HL-60 (cell line): ENCODE results near the gene FGFBP1.

Experiments used
- DNase-seq, 2 experiments: peaks; one replicate each; pipeline ENCODE4 v3.0.0-alpha.2; 2010 to 2020; ENCODE audit warnings: low read depth in 1 of 2, low spot score in 1 of 2
- H3K27ac ChIP-seq: fragments of 250-450 bp; sonication (Bioruptor Pico); replicated peaks from 2 replicates; pipeline ENCODE4 v1.5.1; 2020; ENCODE audit warnings: mild to moderate bottlenecking, moderate library complexity
- H3K27me3 ChIP-seq: fragments of 250-450 bp; sonication (Bioruptor Pico); 2 replicates; pipeline ENCODE4 v1.5.1; 2021; ENCODE audit warnings: mild to moderate bottlenecking, moderate library complexity; ENCODE audit not compliant: insufficient read depth, poor library complexity, severe bottlenecking
- H3K4me3 ChIP-seq: replicated peaks from 2 replicates; pipeline ENCODE4 v1.5.1; 2011; ENCODE audit warnings: mild to moderate bottlenecking, control low read depth, low read length; ENCODE audit not compliant: insufficient read depth
- GABPA ChIP-seq: IDR thresholded peaks from 2 replicates; pipeline ENCODE4 v1.6.1; 2012; ENCODE audit warnings: low read depth
- POLR2AphosphoS5 ChIP-seq: IDR thresholded peaks from 2 replicates; pipeline ENCODE4 v1.6.1; 2012; ENCODE audit warnings: low read depth
- SPI1 ChIP-seq: IDR thresholded peaks from 2 replicates; pipeline ENCODE4 v1.6.1; 2012; ENCODE audit warnings: low read depth, mild to moderate bottlenecking, borderline replicate concordance
- TF ChIP-seq, protein P1 (sequence below): IDR thresholded peaks from one replicate; pipeline ENCODE4 v1.5.1; 2011; ENCODE audit warnings: low read length, control low read depth, inconsistent platforms; ENCODE audit not compliant: insufficient read depth
- TF ChIP-seq, protein P2 (sequence below): IDR thresholded peaks from 2 replicates; pipeline ENCODE4 v1.6.1; 2012; ENCODE audit warnings: low read depth; ENCODE audit not compliant: insufficient replicate concordance

Gene FGFBP1

DNA sequence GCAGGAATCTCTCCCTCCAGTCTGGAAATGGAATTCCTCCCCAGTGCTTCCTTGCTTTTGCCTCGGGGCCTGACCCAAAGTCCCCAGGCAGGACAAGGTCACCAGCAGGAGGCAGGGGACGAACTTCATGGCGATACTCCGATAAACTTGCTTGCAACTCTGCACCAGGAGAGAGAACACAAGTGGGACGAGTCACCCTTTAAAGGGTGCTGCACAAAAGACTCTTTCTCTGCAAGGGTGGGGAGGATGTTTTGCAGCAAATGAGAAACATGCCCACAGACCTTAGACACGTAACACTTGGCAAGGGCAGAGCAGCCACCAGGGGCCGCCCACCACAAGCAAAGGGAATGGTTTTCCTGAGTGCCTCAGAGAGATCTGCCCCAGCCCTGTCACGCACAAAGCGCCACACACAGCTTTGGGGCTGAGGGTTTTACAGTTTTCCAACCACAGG lies 24.5 kb upstream of the FGFBP1 start, which contains the start of gene FGFBP2:
Gene FGFBP2, minus strand, starts transcription at position 175 of the 451 bp plus-strand sequence. Its CDS starts 46 bp downstream, at position 129.
- H3K27ac ChIP-seq: peak within 1 kb of the TSS; percentile 6; the same call in 1 of the 2 replicates
- no peak within 1 kb of the TSS for H3K4me3 ChIP-seq
- peak; percentile 17 to 82 for DNase-seq
- TF ChIP-seq GABPA (no peak), SPI1 (no peak)
- TF ChIP-seq, protein P1, sequence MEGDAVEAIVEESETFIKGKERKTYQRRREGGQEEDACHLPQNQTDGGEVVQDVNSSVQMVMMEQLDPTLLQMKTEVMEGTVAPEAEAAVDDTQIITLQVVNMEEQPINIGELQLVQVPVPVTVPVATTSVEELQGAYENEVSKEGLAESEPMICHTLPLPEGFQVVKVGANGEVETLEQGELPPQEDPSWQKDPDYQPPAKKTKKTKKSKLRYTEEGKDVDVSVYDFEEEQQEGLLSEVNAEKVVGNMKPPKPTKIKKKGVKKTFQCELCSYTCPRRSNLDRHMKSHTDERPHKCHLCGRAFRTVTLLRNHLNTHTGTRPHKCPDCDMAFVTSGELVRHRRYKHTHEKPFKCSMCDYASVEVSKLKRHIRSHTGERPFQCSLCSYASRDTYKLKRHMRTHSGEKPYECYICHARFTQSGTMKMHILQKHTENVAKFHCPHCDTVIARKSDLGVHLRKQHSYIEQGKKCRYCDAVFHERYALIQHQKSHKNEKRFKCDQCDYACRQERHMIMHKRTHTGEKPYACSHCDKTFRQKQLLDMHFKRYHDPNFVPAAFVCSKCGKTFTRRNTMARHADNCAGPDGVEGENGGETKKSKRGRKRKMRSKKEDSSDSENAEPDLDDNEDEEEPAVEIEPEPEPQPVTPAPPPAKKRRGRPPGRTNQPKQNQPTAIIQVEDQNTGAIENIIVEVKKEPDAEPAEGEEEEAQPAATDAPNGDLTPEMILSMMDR: peak; percentile 41
- no peaks in the 10 kb centered on the region for H3K27me3 ChIP-seq

- peak in 1 of 2 experiments; percentile 62 for DNase-seq
- Histone ChIP-seq H3K27ac (no peak overlapping the region), H3K27me3 (no peaks in the 10 kb centered on the region), H3K4me3 (no peak overlapping the region)
- TF ChIP-seq POLR2AphosphoS5: no peak
- TF ChIP-seq, protein P1: no peak
- TF ChIP-seq, protein P2, sequence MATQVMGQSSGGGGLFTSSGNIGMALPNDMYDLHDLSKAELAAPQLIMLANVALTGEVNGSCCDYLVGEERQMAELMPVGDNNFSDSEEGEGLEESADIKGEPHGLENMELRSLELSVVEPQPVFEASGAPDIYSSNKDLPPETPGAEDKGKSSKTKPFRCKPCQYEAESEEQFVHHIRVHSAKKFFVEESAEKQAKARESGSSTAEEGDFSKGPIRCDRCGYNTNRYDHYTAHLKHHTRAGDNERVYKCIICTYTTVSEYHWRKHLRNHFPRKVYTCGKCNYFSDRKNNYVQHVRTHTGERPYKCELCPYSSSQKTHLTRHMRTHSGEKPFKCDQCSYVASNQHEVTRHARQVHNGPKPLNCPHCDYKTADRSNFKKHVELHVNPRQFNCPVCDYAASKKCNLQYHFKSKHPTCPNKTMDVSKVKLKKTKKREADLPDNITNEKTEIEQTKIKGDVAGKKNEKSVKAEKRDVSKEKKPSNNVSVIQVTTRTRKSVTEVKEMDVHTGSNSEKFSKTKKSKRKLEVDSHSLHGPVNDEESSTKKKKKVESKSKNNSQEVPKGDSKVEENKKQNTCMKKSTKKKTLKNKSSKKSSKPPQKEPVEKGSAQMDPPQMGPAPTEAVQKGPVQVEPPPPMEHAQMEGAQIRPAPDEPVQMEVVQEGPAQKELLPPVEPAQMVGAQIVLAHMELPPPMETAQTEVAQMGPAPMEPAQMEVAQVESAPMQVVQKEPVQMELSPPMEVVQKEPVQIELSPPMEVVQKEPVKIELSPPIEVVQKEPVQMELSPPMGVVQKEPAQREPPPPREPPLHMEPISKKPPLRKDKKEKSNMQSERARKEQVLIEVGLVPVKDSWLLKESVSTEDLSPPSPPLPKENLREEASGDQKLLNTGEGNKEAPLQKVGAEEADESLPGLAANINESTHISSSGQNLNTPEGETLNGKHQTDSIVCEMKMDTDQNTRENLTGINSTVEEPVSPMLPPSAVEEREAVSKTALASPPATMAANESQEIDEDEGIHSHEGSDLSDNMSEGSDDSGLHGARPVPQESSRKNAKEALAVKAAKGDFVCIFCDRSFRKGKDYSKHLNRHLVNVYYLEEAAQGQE: no peak
Observed at GRCh38 chr4:15961781-15962510, 23.4 kb upstream of the FGFBP1 start.

- no peak for DNase-seq
- Histone ChIP-seq H3K27me3 (no peaks in the 10 kb centered on the region), H3K4me3 (no peak overlapping the region), H3K27ac (no peak overlapping the region)
- TF ChIP-seq POLR2AphosphoS5 (no peak), SPI1 (no peak), GABPA (no peak)
- TF ChIP-seq, protein P2: no peak
- TF ChIP-seq, protein P1: no peak
Observed at GRCh38 chr4:15958562-15958961, 20.0 kb upstream of the FGFBP1 start.
